OCI-M1 (cell line): ENCODE results near the gene NIPAL1.

Source experiments
- DNase-seq: peaks from one replicate; lab custom pipeline; 2025; lab: John Stamatoyannopoulos, UW

Gene NIPAL1

DNA sequence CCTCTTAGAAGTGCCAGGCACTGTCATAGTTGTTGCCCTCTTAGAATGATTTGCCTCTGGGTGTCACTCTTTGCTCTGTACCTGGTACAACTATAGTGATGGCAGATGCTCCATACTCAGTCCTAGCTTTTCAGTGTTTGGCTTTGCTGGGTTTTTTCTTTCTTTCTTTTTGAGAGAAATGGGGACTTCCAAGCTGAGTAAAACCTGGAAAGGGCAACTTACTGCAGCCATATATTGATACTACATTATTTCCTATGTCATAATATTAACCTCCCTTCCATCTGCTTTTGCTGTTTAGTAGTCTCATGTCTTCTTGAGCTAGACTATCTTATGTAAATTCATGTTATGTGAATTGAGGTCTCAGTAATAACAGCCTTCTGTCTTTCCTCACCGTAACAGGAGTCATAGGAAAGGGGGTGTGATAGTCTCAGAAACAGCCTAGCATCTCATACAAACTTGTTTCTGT, 49.0 kb downstream of the NIPAL1 start:
- no peak for DNase-seq

DNA sequence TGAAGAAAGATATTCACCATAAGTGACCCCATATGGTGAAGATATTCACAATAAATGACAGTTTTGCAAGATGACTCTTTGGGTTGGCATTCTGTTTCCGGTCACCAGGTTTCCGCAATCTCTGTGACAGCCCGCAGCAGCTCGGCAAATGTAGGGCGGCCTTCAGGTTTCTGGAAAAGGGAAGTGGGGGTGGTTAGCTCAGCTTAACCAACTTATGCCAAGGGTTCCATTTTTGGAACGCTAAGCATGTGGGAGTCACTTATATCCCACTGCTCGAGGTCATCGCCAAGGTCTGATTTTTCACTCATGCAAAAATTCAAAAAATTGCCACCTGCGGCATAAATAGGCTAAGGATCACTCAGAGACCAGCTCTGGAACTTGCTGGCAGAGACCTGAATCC, 51.0 kb downstream of the NIPAL1 start:
- DNase-seq = no peak

DNA sequence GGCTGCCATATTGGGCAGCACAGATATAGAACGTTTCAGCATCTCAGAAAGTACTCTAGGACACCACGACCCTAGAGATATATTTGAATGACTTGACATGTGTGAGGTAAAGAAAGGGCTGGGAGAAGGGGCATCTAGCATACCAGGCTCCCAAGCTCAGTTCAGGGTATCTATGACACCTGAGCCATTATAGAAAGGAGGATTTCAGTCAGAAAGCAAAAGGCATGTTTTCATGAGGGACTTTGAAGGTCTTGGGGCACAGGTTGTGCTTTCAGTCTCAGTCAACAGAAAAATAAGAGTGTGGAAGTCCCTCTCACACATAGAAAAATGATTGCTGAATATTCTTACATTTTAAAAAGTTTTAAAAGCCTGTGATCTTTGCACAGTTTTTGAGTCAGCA, 51.6 kb downstream of the NIPAL1 start:
- DNase-seq = no peak

DNA sequence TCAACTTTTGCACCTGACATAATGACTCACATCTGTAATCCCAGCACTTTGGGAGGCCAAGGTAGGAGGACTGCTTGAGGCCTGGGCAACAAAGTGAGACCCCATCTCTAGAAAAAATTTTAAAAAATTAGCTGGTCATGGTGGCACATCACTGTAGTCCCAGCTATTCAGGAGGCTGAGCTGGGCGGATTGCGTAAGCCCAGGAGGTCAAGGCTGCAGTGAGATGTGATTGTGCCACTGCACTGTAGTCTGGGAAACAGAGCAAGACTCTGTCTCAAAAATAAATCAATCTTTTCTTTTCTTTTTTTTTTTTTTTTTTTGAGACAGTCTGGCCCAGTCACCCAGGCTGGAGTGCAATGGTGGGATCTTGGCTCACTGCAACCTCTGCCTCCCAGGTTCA, 52.5 kb downstream of the NIPAL1 start:
- DNase-seq = no peak

DNA sequence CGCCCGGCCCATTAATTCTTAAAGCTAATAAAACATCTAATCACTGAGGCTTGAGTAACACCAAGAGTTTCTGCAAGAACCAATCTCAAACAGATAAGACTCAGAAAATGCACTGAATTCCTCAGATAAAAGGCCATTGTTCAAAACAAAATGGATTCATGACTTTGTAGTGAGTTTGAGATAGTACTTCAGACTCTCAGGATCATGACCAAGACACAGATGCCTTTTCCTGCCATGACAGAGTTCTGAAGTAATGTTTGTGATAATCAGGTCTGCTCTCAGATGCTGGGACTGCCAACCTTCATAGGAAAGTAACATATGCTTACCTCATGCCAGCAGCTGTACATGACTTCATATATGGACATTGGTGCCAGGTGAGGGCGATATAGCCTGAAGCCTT, 54.6 kb downstream of the NIPAL1 start:
- no peak for DNase-seq

DNA sequence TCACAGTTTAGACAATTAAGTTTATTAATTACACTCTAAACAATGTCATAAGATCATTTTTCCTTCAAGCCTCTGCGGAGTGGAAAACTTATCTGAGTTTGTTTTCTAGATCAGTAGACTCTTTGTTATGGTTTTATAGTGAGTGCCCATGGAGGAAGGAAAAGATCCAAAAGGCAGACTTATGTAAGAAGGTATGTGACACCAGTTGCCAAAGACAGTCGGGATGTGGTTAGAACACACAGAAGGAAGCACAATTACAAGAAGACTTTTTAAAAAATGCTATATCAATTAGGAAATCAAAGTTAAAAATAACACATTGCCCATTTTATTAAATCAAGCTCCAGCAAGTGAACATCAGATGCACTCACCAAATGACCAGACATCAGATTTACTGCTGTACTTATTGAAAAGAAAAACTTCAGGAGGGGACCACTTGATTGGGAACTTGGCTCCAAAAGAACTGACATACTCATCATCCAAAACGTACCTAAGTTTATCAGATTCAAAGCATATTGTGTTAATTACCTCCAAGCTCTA, 57.1 kb downstream of the NIPAL1 start:
- no peak for DNase-seq

DNA sequence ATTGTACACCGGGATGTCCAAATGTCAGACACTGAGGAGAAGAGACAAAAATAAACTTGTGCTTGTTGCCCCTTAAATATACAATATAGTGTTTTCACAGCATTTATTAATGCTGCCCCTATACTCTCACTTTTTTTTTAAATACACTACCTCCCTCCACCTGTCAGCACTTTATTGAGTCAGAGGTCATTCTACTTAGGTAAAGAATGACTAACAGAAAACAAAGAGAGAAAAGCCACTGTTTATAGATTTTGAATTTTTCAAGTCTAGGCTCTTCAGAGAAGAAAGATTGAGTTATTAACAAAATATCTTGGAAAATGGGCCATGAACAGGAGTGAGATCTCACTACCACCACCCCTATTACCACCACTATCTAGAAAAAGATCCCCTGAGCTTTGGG, 58.1 kb downstream of the NIPAL1 start:
- DNase-seq = no peak

DNA sequence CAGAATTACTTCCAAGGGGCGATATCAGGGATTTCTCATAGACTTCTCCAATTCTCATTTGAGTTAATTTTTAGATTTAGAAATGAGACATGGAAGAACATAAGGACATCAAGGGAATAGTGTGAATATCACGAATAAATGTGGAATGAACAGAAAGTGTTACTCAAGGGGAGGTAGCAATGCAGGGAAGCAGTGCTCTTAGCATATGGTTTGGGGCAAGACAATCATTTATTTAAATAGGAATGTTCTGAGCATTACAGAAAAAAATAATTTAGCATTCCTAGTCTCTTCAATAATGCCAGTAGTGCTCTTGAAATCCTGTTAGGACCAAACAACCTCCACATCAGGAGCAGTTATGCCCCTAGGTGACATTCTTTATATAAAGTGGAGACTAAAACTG, 61.9 kb downstream of the NIPAL1 start:
- no peak for DNase-seq

DNA sequence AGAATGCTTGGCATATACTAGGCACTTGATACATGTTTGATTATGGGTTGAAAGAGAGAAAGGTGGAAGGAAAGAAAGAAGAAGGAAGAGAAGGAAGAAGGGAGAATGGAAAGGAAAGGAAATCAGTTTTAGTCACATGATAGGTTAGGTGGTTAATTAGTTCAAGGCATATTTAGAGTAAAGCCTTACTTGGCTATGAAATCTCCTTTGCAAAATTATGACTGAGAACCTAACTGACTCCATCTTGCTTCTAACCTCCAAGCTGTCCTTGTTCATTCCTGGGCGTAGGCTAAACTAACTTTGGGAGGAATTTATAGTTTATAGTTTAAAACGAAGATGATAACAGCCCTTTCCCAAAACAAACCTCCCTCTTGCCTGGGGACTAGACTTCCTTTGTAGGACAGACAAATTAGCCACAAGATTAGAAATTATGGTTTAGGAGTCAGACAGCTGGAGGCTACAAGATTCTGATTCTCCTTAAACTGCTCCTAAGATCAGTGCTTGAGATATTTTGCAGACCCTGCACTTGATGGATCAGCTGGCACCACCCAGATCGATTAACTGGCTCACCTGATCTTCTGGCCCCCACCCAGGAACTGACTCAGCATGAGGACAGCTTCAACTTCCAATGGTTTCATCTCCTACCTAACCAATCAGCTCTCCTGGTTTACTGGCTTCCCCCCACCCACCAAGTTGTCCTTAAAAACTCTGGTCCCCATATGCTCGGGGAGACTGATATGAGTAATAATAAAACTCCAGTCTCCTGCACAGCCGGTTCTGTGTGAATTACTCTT, 62.5 kb downstream of the NIPAL1 start:
- no peak for DNase-seq

DNA sequence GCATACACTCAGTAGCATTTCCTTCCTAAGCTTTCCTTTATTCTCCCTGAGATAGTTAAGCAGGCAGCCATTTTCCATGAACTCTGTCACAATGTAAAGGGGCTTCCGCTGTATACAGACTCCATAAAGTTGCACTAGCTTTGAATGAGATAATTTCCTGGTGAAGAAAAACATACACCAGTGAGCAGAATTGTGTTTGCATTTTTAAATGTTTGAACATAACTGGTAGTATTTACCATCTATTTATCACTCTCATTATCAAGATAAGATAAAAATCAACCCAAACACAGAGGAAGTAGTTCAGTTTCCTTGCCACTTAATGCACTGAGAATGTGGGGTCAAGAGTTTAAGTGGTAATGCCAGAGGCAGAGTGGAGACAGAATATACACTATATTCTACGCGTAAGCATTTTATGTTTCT, 63.4 kb downstream of the NIPAL1 start:
- DNase-seq = no peak

DNA sequence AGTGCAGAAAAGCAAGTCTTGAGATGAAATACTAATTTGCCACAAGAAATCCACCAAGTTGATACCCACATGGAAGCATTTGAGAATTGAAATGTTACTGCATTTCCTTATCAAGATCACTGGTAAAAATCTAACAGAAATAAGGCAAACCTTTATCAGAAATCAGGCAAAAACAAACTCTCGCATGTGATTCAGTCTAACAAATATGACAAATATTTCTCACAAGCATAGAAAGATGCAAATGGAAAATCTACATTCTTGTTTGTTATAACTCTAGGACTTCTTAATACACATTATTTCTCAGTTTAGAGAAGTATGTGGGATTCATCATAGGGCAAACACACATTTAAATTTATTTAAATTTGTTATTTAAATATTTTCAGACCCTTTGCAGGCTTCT, 64.6 kb downstream of the NIPAL1 start:
- DNase-seq = no peak

DNA sequence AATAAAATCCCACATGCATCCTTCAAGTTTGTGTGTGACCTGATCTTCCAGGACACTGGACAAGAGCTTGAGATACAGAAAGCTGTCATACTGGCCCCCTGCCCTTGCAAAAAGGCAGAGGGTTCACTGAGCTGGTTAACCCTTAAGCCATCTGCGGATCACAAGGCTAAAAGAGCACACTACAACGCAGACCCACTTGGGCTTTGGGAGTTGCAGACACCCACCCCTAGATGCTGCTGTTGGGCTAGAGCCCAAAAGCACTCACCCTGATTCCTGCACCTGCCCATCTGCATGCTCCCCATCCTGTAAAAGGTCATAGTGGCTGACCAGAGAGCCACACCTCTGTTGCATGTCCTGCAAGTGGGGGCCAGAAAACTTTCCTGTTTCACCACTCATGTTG, 66.4 kb downstream of the NIPAL1 start:
- DNase-seq = no peak

DNA sequence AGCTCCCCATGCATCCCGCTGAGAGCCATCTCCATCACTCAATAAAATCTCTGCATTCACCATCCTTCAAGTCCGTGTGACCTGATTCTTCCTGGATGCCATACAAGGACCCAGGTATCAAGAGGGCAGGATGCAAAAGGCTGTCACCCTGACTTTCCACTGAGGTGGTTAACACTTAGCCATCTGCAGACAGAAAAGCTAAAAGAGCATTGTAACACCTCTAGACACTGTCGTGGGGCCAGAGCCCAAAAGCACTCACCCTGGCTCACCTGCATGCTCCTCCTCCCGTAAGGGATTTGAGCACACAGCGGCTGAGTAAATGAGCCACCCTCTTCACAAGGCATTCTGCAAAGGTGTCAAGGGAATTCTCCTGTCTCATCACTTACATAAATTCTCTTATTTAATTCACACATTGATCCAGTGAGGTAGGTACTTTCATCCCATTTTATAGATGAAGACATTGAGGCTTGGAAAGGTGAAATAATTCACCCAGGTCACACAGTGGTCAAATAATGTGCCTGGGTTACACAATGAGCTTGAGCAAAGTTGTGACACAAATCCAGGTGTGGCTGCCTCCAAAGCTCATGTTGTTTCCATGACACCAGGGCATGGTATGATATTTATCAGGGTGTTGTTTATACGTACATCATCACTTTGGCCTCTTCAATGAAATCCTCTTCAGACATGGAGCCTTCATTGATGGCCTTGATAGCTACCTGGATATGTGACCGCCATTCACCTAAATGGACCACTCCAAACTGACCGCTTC, 69.4 kb downstream of the NIPAL1 start:
- DNase-seq = no peak
